ENCODE measurements around the gene ARHGEF17.
A peak's percentile ranks its signal among the peaks of the same experiment; 100 is the strongest.

The ARHGEF17 gene

GRCh38 chr11:73334384-73335203 is 26.5 kb downstream of the ARHGEF17 start:
- DNase-seq: peak; percentile 32

GRCh38 chr11:73335204-73335923 is 27.3 kb downstream of the ARHGEF17 start:
- peak; percentile 81 for DNase-seq

GRCh38 chr11:73337846-73338245 is 29.8 kb downstream of the ARHGEF17 start:
- DNase-seq: no peak

GRCh38 chr11:73338279-73338678 is 30.2 kb downstream of the ARHGEF17 start:
- DNase-seq: no peak

GRCh38 chr11:73340164-73340563 is 32.1 kb downstream of the ARHGEF17 start:
- DNase-seq: no peak

- DNase-seq: no peak
Measured at GRCh38 chr11:73342633-73343032, 34.6 kb downstream of the ARHGEF17 start.

- no peak for DNase-seq
Measured at GRCh38 chr11:73343076-73343873, 35.2 kb downstream of the ARHGEF17 start.

- DNase-seq: no peak
Measured at GRCh38 chr11:73344191-73344607, 36.1 kb downstream of the ARHGEF17 start.

- DNase-seq: no peak
Measured at GRCh38 chr11:73345481-73346160, 37.5 kb downstream of the ARHGEF17 start.

GRCh38 chr11:73346186-73346935 is 38.3 kb downstream of the ARHGEF17 start:
- no peak for DNase-seq

- no peak for DNase-seq
Measured at GRCh38 chr11:73347067-73347466, 39.0 kb downstream of the ARHGEF17 start.

GRCh38 chr11:73348838-73349237 is 40.8 kb downstream of the ARHGEF17 start:
- DNase-seq: no peak

- DNase-seq: no peak
Measured at GRCh38 chr11:73349633-73350032, 41.6 kb downstream of the ARHGEF17 start.

GRCh38 chr11:73350908-73351636 is 43.0 kb downstream of the ARHGEF17 start:
- peak; percentile 84 for DNase-seq

- no peak for DNase-seq
Measured at GRCh38 chr11:73353422-73353821, 45.3 kb downstream of the ARHGEF17 start.

- DNase-seq: no peak
Measured at GRCh38 chr11:73355109-73355508, 47.0 kb downstream of the ARHGEF17 start.

- DNase-seq: no peak
Measured at GRCh38 chr11:73356979-73357860, 49.1 kb downstream of the ARHGEF17 start.

- no peak for DNase-seq
Measured at GRCh38 chr11:73358071-73358470, 50.0 kb downstream of the ARHGEF17 start.

- DNase-seq: no peak
Measured at GRCh38 chr11:73359341-73359740, 51.3 kb downstream of the ARHGEF17 start.
